CD14-positive monocyte (primary cell): Measurements from ENCODE around the gene KRTAP10-10. TPM values are rescaled to one million over a fixed set of nuclear protein-coding genes. Genes with fewer than 3 reads are reported as not detected.

Experiments
- DNase-seq, 3 donors: peaks; one replicate each; pipeline ENCODE4 v3.0.0-alpha.2; 2011 to 2022
- H2AFZ ChIP-seq: 2 replicates; pipeline ENCODE4 v1.6.0; 2012; ENCODE audit warnings: mild to moderate bottlenecking, low read depth, low read length, inconsistent platforms; ENCODE audit not compliant: insufficient read depth, poor library complexity, severe bottlenecking
- H3K27ac ChIP-seq, 2 donors: 1 replicate in 1 of 2; 2 replicates in 1 of 2; pipeline ENCODE4 v1.5.1; 2012 to 2013; ENCODE audit warnings: low read length in 2 of 2, control low read depth in 1 of 2, inconsistent platforms in 1 of 2, low read depth in 1 of 2, mild to moderate bottlenecking in 1 of 2
- H3K27me3 ChIP-seq, 2 donors: one replicate each; pipeline versions ENCODE4 v1.6.0 to v1.6.1; 2011 to 2013; ENCODE audit warnings: low read length in 2 of 2; ENCODE audit not compliant: control insufficient read depth in 2 of 2, insufficient read depth in 2 of 2
- H3K36me3 ChIP-seq, 2 donors: replicated peaks in 1 of 2; 1 replicate in 1 of 2; 2 replicates in 1 of 2; pipeline versions ENCODE4 v1.5.1 to v1.6.1; 2012 to 2013; ENCODE audit warnings: low read length in 2 of 2, control low read depth in 1 of 2, inconsistent platforms in 1 of 2, mild to moderate bottlenecking in 1 of 2; ENCODE audit not compliant: insufficient read depth in 2 of 2, control insufficient read depth in 1 of 2
- H3K4me1 ChIP-seq, 2 donors: 1 replicate in 1 of 2; 2 replicates in 1 of 2; pipeline versions ENCODE4 v1.5.1 to v1.6.1; 2012 to 2013; ENCODE audit warnings: low read length in 2 of 2, control low read depth in 1 of 2, inconsistent platforms in 1 of 2, mild to moderate bottlenecking in 1 of 2, moderate library complexity in 1 of 2; ENCODE audit not compliant: insufficient read depth in 2 of 2, control insufficient read depth in 1 of 2
- H3K4me2 ChIP-seq: replicated peaks from 2 replicates; pipeline ENCODE3; 2012; ENCODE audit warnings: low read length, moderate library complexity, mild to moderate bottlenecking; ENCODE audit not compliant: poor library complexity, severe bottlenecking; ENCODE audit errors: extremely low read depth
- H3K4me3 ChIP-seq, 3 experiments: fragments of 200-600 bp in 1 of 3; sonication (generic) in 1 of 3; replicated peaks in 1 of 3; 1 replicate in 2 of 3; 2 replicates in 1 of 3; pipeline ENCODE4 v1.5.1; 2011 to 2013; ENCODE audit warnings: low read length in 3 of 3, mild to moderate bottlenecking in 3 of 3, control low read depth in 2 of 3, low read depth in 2 of 3, inconsistent platforms in 1 of 3, moderate library complexity in 1 of 3
- H3K79me2 ChIP-seq: 2 replicates; pipeline ENCODE4 v1.6.0; 2012; ENCODE audit warnings: mild to moderate bottlenecking, control low read depth, inconsistent platforms, low read length, moderate library complexity; ENCODE audit not compliant: insufficient read depth
- H3K9ac ChIP-seq: 2 replicates; pipeline ENCODE4 v1.6.0; 2017; ENCODE audit warnings: low read length, mild to moderate bottlenecking; ENCODE audit not compliant: insufficient read depth, poor library complexity, severe bottlenecking
- H3K9me3 ChIP-seq, 2 donors: replicated peaks in 1 of 2; 1 replicate in 1 of 2; 2 replicates in 1 of 2; pipeline versions ENCODE4 v1.5.1 to v1.6.1; 2012 to 2013; ENCODE audit warnings: low read length in 2 of 2, control low read depth in 1 of 2; ENCODE audit not compliant: control insufficient read depth in 1 of 2, insufficient read depth in 1 of 2
- H4K20me1 ChIP-seq: 2 replicates; pipeline ENCODE4 v1.6.0; 2012; ENCODE audit warnings: mild to moderate bottlenecking, low read length, control low read depth, moderate library complexity; ENCODE audit not compliant: insufficient read depth
- H3K27ac Mint-ChIP-seq, 7 donors: one replicate each; pipeline ENCODE4 v1.8.0; 2020; ENCODE audit warnings: mild to moderate bottlenecking in 7 of 7, mixed read lengths in 7 of 7, moderate library complexity in 6 of 7, inconsistent platforms in 2 of 7
- H3K27me3 Mint-ChIP-seq, 3 donors: one replicate each; pipeline ENCODE4 v1.8.0; 2021 to 2022; ENCODE audit warnings: low read depth in 3 of 3, mild to moderate bottlenecking in 3 of 3, mixed read lengths in 3 of 3, moderate library complexity in 3 of 3, inconsistent platforms in 1 of 3
- H3K36me3 Mint-ChIP-seq, 2 donors: one replicate each; pipeline ENCODE4 v1.8.0; 2020; ENCODE audit warnings: mixed read lengths in 2 of 2, inconsistent platforms in 1 of 2, mild to moderate bottlenecking in 1 of 2
- H3K4me1 Mint-ChIP-seq: one replicate; pipeline ENCODE4 v1.8.0; 2020; ENCODE audit warnings: mild to moderate bottlenecking, mixed read lengths
- H3K4me3 Mint-ChIP-seq, 2 donors: one replicate each; pipeline ENCODE4 v1.8.0; 2020; ENCODE audit warnings: mild to moderate bottlenecking in 2 of 2, mixed read lengths in 2 of 2, moderate library complexity in 1 of 2
- H3K9me3 Mint-ChIP-seq, 7 donors: one replicate each; pipeline ENCODE4 v1.8.0; 2020 to 2022; ENCODE audit warnings: mixed read lengths in 7 of 7, mild to moderate bottlenecking in 6 of 7, moderate library complexity in 6 of 7, inconsistent platforms in 2 of 7
- WGBS: methylation state at CpG from one replicate; pipeline ENCODE4 v1.1.5; 2013; ENCODE audit warnings: missing lambda C conversion rate; ENCODE audit not compliant: insufficient coverage; 5-methylcytosine and 5-hydroxymethylcytosine counted together
- intact Hi-C, 2 donors: fragments of 100-400 bp; cut with micrococcal nuclease; formaldehyde crosslinking; loops; one replicate each; pipeline versions ENCODE4 v1.15.0 to v1.15.1; 2023
- polyA plus RNA-seq, 3 donors: library from polyadenylated mRNA; depleted of rRNA in 1 of 3; unstranded in 2 of 3; stranded (reverse) in 1 of 3; fragments of 300-500 nt in 2 of 3; fragments of >200 nt in 1 of 3; fragmentation: Illumina TruSeq in 2 of 3; gene quantifications; 1 replicate in 2 of 3; 2 replicates in 1 of 3; pipeline ENCODE4 v1.2.3, GENCODE V29; 2012 to 2021
- TF ChIP-seq, protein P1 (sequence below): fragments of 200-600 bp; IDR thresholded peaks from one replicate; pipeline ENCODE4 v1.8.0; 2022; ENCODE audit warnings: antibody characterized with exemption, mild to moderate bottlenecking

KRTAP10-10 gene
- polyA plus RNA-seq, 3 donors = not detected

DNA sequence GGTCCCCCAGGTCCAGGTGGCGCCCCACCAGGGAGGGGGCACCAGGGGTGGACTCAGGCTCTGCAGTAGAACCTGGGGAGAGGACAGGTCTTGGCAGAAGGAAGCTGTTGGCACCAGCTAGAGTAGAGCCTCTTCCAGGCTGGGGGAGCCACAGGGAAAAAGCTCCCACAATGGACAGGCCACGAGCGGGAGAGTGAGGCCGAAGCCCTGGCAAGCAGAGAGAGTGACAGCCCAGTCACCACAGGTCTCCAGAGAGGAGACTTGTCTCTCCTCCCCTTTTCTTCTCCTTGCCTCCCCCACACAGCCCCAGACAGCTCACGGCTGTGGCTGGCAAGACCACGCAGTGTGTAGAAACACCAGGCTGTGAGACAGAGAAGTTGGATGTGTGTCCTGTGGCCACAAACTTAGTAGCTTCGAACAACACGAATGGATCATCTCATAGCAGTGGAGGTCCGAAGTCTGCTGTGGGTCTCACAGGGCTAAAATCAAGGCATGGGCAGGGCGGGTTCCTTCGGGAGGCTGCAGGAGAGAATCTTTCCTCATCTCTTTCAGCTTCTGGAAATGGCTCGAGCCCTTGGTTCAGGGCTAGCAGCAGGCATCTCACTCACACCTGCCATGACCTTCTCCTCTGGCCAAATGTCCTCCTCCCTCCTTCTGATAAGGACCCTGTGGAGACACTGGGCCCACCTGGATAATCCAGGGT lies 14.0 kb downstream of the KRTAP10-10 start:
- Histone ChIP-seq H3K4me3 (no peak overlapping the region), H3K4me1 (no peaks in the 10 kb centered on the region), H3K36me3 (no peaks in the 10 kb centered on the region), H3K79me2 (no peaks in the 10 kb centered on the region), H3K4me2 (no peak overlapping the region), H3K9ac (no peak overlapping the region), H3K9me3 (peaks cover 0 to 24% of the 10 kb centered on the region in 2 donors), H4K20me1 (no peaks in the 10 kb centered on the region), H3K27ac (no peak overlapping the region), H2AFZ (no peak overlapping the region), H3K27me3 (no peaks in the 10 kb centered on the region)
- Mint-ChIP-seq H3K27ac (no peak overlapping the region), H3K9me3 (peaks cover 10 to 33% (median 22%) of the 10 kb centered on the region in 7 donors), H3K4me3 (no peak overlapping the region), H3K4me1 (no peaks in the 10 kb centered on the region), H3K36me3 (no peaks in the 10 kb centered on the region), H3K27me3 (peaks cover 2 to 14% (median 6%) of the 10 kb centered on the region in 3 donors)
- TF ChIP-seq, protein P1, sequence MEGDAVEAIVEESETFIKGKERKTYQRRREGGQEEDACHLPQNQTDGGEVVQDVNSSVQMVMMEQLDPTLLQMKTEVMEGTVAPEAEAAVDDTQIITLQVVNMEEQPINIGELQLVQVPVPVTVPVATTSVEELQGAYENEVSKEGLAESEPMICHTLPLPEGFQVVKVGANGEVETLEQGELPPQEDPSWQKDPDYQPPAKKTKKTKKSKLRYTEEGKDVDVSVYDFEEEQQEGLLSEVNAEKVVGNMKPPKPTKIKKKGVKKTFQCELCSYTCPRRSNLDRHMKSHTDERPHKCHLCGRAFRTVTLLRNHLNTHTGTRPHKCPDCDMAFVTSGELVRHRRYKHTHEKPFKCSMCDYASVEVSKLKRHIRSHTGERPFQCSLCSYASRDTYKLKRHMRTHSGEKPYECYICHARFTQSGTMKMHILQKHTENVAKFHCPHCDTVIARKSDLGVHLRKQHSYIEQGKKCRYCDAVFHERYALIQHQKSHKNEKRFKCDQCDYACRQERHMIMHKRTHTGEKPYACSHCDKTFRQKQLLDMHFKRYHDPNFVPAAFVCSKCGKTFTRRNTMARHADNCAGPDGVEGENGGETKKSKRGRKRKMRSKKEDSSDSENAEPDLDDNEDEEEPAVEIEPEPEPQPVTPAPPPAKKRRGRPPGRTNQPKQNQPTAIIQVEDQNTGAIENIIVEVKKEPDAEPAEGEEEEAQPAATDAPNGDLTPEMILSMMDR = no peak
- intact Hi-C loops = no loop called here
- 83% methylated on average over 10 of the region's 12 CpGs for WGBS
- no peak for DNase-seq

DNA sequence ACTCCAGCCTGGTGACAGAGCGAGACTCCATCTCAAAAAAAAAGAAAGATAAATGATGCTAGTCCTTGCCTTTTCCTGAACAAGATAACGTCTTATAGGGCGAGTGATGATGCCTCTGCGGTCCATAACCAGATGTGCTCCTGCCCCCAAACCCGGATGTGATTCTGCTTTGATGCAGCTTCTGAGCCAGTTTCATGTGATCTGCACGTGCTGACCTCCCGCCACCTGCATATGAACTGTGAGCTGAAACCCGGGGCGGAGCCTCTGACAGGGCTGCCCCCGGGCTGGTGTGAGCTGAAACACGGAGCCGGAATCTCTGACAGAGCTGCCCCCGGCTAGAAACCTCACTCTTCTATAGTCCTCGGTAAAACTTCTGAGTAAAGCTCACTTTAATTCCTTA lies 16.0 kb downstream of the KRTAP10-10 start:
- TF ChIP-seq, protein P1 = no peak
- no peak for DNase-seq
- peaks cover 2 to 10% (median 8%) of the 10 kb centered on the region in 3 donors for H3K27me3 Mint-ChIP-seq
- no peak overlapping the region for H2AFZ ChIP-seq
- H3K4me1 Mint-ChIP-seq = no peaks in the 10 kb centered on the region
- H3K79me2 ChIP-seq = no peaks in the 10 kb centered on the region
- no peaks in the 10 kb centered on the region for H3K36me3 Mint-ChIP-seq
- intact Hi-C loops = no loop called here
- no peaks in the 10 kb centered on the region for H4K20me1 ChIP-seq
- no peaks in the 10 kb centered on the region for H3K4me1 ChIP-seq
- H3K4me2 ChIP-seq = no peak overlapping the region
- H3K4me3 Mint-ChIP-seq = no peak overlapping the region
- H3K9ac ChIP-seq = no peak overlapping the region
- no peak overlapping the region for H3K4me3 ChIP-seq
- peaks cover 14 to 38% of the 10 kb centered on the region in 2 donors for H3K9me3 ChIP-seq
- no peak overlapping the region for H3K27ac ChIP-seq
- H3K9me3 Mint-ChIP-seq = peaks cover 23 to 46% (median 39%) of the 10 kb centered on the region in 7 donors
- H3K27ac Mint-ChIP-seq = peak overlapping the region in 1 of 7 donors; percentile 69
- H3K27me3 ChIP-seq = no peaks in the 10 kb centered on the region
- WGBS = 81% methylated on average over 12 of the region's 14 CpGs
- H3K36me3 ChIP-seq = no peaks in the 10 kb centered on the region
